ENCODE measurements around the gene CCSER1. TPM values are rescaled to one million over a fixed set of nuclear protein-coding genes. Genes with fewer than 3 reads are reported as not detected.

The CCSER1 gene
- polyA plus RNA-seq, 3 donors = 0.09 to 0.75 (median 0.13) TPM

- Mint-ChIP-seq H3K27ac (no peak overlapping the region), H3K36me3 (no peaks in the 10 kb centered on the region), H3K27me3 (ENCODE audit: low read depth in 3 of 3) (peaks cover 0 to 1% (median 0%) of the 10 kb centered on the region in 3 donors), H3K4me3 (no peak overlapping the region), H3K4me1 (no peaks in the 10 kb centered on the region), H3K9me3 (peaks cover 3 to 32% (median 19%) of the 10 kb centered on the region in 7 donors)
- no peak overlapping the region for H3K4me3 ChIP-seq (replicated peaks in 1 of 3; ENCODE audit: low read depth in 2 of 3, low read length in 3 of 3)
- no peaks in the 10 kb centered on the region for H4K20me1 ChIP-seq (ENCODE audit: insufficient read depth, low read length)
- H3K79me2 ChIP-seq (ENCODE audit: insufficient read depth, low read length) = no peaks in the 10 kb centered on the region
- H3K27me3 ChIP-seq (ENCODE audit: control insufficient read depth in 2 of 2, insufficient read depth in 2 of 2, low read length in 2 of 2) = no peaks in the 10 kb centered on the region
- intact Hi-C loops (cut with micrococcal nuclease) = no loop called here
- no peak for TF ChIP-seq CTCF (IDR thresholded peaks at IDR 0.05)
- peaks cover 17 to 19% of the 10 kb centered on the region in 2 donors for H3K9me3 ChIP-seq (replicated peaks in 1 of 2; ENCODE audit: control insufficient read depth in 1 of 2, insufficient read depth in 1 of 2, low read length in 2 of 2)
- H3K36me3 ChIP-seq (replicated peaks in 1 of 2; ENCODE audit: control insufficient read depth in 1 of 2, insufficient read depth in 2 of 2, low read length in 2 of 2) = no peaks in the 10 kb centered on the region
- H3K9ac ChIP-seq (ENCODE audit: insufficient read depth, low read length, poor library complexity, severe bottlenecking) = no peak overlapping the region
- no peaks in the 10 kb centered on the region for H3K4me1 ChIP-seq (ENCODE audit: control insufficient read depth in 1 of 2, insufficient read depth in 2 of 2, low read length in 2 of 2)
- DNase-seq = no peak
- no peak overlapping the region for H3K4me2 ChIP-seq (replicated peaks; ENCODE audit: extremely low read depth, low read length, poor library complexity, severe bottlenecking)
- H2AFZ ChIP-seq (ENCODE audit: insufficient read depth, low read depth, low read length, poor library complexity, severe bottlenecking) = no peak overlapping the region
- H3K27ac ChIP-seq (ENCODE audit: low read depth in 1 of 2, low read length in 2 of 2) = no peak overlapping the region
- WGBS (ENCODE audit: insufficient coverage) = 94% methylated on average over 2 of the region's 6 CpGs
Measured at GRCh38 chr4:91519155-91519554, 1392.0 kb downstream of the CCSER1 start.

- Histone ChIP-seq H4K20me1 (ENCODE audit: insufficient read depth, low read length) (no peaks in the 10 kb centered on the region), H3K4me2 (replicated peaks; ENCODE audit: extremely low read depth, low read length, poor library complexity, severe bottlenecking) (no peak overlapping the region), H3K27me3 (ENCODE audit: control insufficient read depth in 2 of 2, insufficient read depth in 2 of 2, low read length in 2 of 2) (no peaks in the 10 kb centered on the region), H3K36me3 (replicated peaks in 1 of 2; ENCODE audit: control insufficient read depth in 1 of 2, insufficient read depth in 2 of 2, low read length in 2 of 2) (no peaks in the 10 kb centered on the region), H3K79me2 (ENCODE audit: insufficient read depth, low read length) (no peaks in the 10 kb centered on the region), H2AFZ (ENCODE audit: insufficient read depth, low read depth, low read length, poor library complexity, severe bottlenecking) (no peak overlapping the region), H3K4me3 (replicated peaks in 1 of 3; ENCODE audit: low read depth in 2 of 3, low read length in 3 of 3) (no peak overlapping the region), H3K9ac (ENCODE audit: insufficient read depth, low read length, poor library complexity, severe bottlenecking) (no peak overlapping the region), H3K27ac (ENCODE audit: low read depth in 1 of 2, low read length in 2 of 2) (no peak overlapping the region), H3K4me1 (ENCODE audit: control insufficient read depth in 1 of 2, insufficient read depth in 2 of 2, low read length in 2 of 2) (no peaks in the 10 kb centered on the region), H3K9me3 (replicated peaks in 1 of 2; ENCODE audit: control insufficient read depth in 1 of 2, insufficient read depth in 1 of 2, low read length in 2 of 2) (peaks cover 0 to 11% of the 10 kb centered on the region in 2 donors)
- H3K4me1 Mint-ChIP-seq = no peaks in the 10 kb centered on the region
- peaks cover 6 to 17% (median 9%) of the 10 kb centered on the region in 7 donors for H3K9me3 Mint-ChIP-seq
- DNase-seq = no peak
- H3K4me3 Mint-ChIP-seq = no peak overlapping the region
- peak overlapping the region in 1 of 7 donors; percentile 59 for H3K27ac Mint-ChIP-seq
- TF ChIP-seq CTCF (IDR thresholded peaks at IDR 0.05) = no peak
- H3K27me3 Mint-ChIP-seq (ENCODE audit: low read depth in 3 of 3) = no peaks in the 10 kb centered on the region
- WGBS (ENCODE audit: insufficient coverage) = 100% methylated on average over 1 of the region's 1 CpG
- H3K36me3 Mint-ChIP-seq = no peaks in the 10 kb centered on the region
- intact Hi-C loops (cut with micrococcal nuclease) = no loop called here
Measured at GRCh38 chr4:91525621-91526020, 1398.4 kb downstream of the CCSER1 start.

All from CD14-positive monocyte (primary cell).